Lower lobe of right lung (tissue), 2 donors: ENCODE measurements around the gene ANXA2. TPM values are rescaled to one million over a fixed set of nuclear protein-coding genes. Genes with fewer than 3 reads are reported as not detected.

Experiments used
- ATAC-seq, 2 donors: fragments of 200-7000 bp; cut with Tn5 transposase; one replicate each; pipeline ENCODE4 v1.9.1; 2020 to 2022; ENCODE audit warnings: mild to moderate bottlenecking in 2 of 2, moderate library complexity in 2 of 2
- DNase-seq: peaks from one replicate; pipeline ENCODE4 v3.0.0-alpha.2; 2020
- H3K27ac ChIP-seq: fragments of 200-600 bp; one replicate; pipeline ENCODE4 v1.8.0; 2022
- H3K27me3 ChIP-seq: fragments of 200-600 bp; one replicate; pipeline ENCODE4 v1.8.0; 2022; ENCODE audit warnings: low read depth
- H3K36me3 ChIP-seq: fragments of 200-600 bp; one replicate; pipeline ENCODE4 v1.8.0; 2022; ENCODE audit warnings: mild to moderate bottlenecking
- H3K4me1 ChIP-seq: fragments of 200-600 bp; one replicate; pipeline ENCODE4 v1.8.0; 2022
- H3K4me3 ChIP-seq: fragments of 200-600 bp; one replicate; pipeline ENCODE4 v1.8.0; 2022; ENCODE audit warnings: mild to moderate bottlenecking
- H3K9me3 ChIP-seq: fragments of 200-600 bp; one replicate; pipeline ENCODE4 v1.8.0; 2022
- intact Hi-C: fragments of 100-400 bp; cut with DNase I; formaldehyde crosslinking; loops from one replicate; pipeline ENCODE4 v1.11.0; 2022
- total RNA-seq: library from RNA; stranded (reverse); fragmentation: NEBNext Ultra II Directional; extraction: Animal tissue kit (Norgen Biotek cat#: 25700); gene quantifications from one replicate; pipeline ENCODE4 v1.2.1, GENCODE V29; 2021
- TF ChIP-seq, protein P1 (sequence below): fragments of 200-600 bp; IDR thresholded peaks from one replicate; pipeline ENCODE4 v1.8.0; 2022; ENCODE audit warnings: antibody characterized with exemption, mild to moderate bottlenecking
- donor health status: DM: no; HTN: yes; CAD: no; lungs with severe emphysema.

Gene ANXA2
- total RNA-seq, 1 donor from 2014 or later, result 834 TPM

DNA sequence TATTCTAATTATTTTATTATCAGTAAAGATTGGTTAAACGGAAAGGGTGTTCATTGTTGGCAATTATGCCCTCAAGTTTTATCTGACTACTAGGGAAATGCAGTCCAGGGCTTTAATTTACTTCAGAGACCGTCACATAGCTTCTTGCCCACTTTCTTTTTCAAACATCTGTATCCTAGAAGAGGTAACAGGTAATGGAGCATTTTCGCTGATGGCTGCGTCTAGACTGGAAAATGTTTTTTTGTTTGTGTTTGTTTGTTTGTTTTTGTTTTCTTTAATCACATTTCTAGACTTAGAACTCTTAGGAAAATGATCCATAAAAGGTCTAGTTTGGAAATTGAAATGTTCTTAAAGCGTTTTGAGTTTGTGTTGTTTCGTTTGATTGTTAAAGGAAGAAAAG is 71.4 kb downstream of the ANXA2 start:
- H3K4me3 ChIP-seq, result no peak overlapping the region
- H3K9me3 ChIP-seq, result no peaks in the 10 kb centered on the region
- intact Hi-C loops, result no loop called here
- no peak overlapping the region for H3K27ac ChIP-seq
- TF ChIP-seq, protein P1, sequence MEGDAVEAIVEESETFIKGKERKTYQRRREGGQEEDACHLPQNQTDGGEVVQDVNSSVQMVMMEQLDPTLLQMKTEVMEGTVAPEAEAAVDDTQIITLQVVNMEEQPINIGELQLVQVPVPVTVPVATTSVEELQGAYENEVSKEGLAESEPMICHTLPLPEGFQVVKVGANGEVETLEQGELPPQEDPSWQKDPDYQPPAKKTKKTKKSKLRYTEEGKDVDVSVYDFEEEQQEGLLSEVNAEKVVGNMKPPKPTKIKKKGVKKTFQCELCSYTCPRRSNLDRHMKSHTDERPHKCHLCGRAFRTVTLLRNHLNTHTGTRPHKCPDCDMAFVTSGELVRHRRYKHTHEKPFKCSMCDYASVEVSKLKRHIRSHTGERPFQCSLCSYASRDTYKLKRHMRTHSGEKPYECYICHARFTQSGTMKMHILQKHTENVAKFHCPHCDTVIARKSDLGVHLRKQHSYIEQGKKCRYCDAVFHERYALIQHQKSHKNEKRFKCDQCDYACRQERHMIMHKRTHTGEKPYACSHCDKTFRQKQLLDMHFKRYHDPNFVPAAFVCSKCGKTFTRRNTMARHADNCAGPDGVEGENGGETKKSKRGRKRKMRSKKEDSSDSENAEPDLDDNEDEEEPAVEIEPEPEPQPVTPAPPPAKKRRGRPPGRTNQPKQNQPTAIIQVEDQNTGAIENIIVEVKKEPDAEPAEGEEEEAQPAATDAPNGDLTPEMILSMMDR, result no peak
- no peaks in the 10 kb centered on the region for H3K36me3 ChIP-seq
- ATAC-seq, result no peak
- H3K27me3 ChIP-seq, result peaks cover 33% of the 10 kb centered on the region
- no peaks in the 10 kb centered on the region for H3K4me1 ChIP-seq
- DNase-seq, result no peak

DNA sequence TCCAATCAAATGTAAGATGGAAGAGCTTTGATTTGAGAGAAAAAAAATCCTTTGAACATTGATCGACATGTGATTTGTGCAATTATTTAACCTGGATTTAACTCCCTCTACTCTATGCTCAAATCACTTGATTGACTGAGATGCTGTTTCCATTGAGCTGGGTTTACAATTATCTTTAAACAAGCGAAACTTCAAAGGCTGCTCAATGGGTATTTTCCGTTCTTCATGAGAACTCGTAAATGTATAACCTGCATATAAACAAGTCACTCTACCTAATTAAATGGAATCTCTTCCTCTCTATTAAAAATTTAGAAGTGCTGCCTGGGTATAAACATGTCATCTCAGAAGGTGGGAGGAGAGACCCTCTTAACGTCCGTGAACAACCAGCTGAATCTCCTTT is 71.9 kb downstream of the ANXA2 start:
- no peak for ATAC-seq
- intact Hi-C loops, result no loop called here
- no peaks in the 10 kb centered on the region for H3K4me1 ChIP-seq
- H3K4me3 ChIP-seq, result no peak overlapping the region
- no peak for DNase-seq
- H3K36me3 ChIP-seq, result no peaks in the 10 kb centered on the region
- TF ChIP-seq, protein P1, result no peak
- no peaks in the 10 kb centered on the region for H3K9me3 ChIP-seq
- H3K27me3 ChIP-seq, result peaks cover 33% of the 10 kb centered on the region
- no peak overlapping the region for H3K27ac ChIP-seq

DNA sequence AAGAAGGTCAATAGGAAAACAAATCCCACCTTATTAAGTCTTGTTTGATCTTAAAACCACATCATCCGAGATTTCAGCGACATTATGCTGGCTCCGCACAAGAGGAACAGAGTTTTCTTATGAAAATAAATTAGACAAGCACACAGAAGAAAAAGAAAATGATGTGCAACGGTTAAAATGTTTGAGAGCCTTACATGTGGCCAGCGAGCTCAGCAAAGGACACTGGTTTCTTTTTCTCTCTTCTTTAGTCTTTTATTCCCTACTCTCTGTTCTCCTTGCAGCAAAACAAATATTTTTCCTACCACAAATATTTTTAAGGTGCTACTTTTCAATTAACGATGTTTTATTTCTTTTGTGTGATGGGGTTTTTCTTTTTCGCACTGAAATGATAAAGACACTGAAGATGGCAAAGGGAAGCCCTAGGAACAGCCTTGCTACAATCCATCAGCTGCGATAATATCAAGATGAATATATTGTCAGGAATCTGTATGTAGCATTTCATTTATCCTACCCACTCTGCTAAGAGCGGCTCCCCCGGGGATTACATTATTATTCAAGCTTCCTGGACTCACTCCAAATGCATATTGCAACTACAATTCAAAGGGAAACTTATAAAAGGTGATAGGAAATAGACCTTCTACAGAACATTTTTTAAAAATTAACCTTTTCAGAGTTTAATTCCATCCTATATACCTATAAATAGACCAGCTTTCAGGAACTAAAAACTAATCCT is 72.9 kb downstream of the ANXA2 start:
- H3K27me3 ChIP-seq, result peaks cover 33% of the 10 kb centered on the region
- TF ChIP-seq, protein P1, result no peak
- H3K36me3 ChIP-seq, result no peaks in the 10 kb centered on the region
- H3K4me3 ChIP-seq, result no peak overlapping the region
- H3K4me1 ChIP-seq, result no peaks in the 10 kb centered on the region
- ATAC-seq, result no peak
- no peaks in the 10 kb centered on the region for H3K9me3 ChIP-seq
- intact Hi-C loops, result no loop called here
- DNase-seq, result no peak
- H3K27ac ChIP-seq, result no peak overlapping the region

DNA sequence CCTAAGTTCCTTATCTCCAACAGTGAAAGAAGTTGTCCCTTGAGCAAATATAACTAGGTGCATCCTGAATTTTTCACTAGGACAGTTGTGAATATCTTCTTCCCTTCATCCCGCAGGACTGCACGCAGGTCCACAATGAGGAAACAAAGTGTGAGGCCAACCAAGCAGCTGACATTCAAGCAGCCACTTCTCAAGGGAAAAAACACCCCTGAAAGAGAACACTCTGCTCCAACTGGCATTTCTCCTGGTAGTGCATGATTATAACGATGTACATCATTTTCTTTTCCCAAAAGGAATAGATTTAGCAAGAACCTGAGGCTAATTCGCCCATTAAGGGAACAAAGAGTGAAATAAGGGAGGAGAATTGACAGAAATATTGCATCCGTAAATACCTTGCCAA is 74.5 kb downstream of the ANXA2 start:
- TF ChIP-seq, protein P1, result no peak
- no peaks in the 10 kb centered on the region for H3K36me3 ChIP-seq
- intact Hi-C loops, result no loop called here
- no peak for ATAC-seq
- H3K4me3 ChIP-seq, result no peak overlapping the region
- H3K9me3 ChIP-seq, result no peaks in the 10 kb centered on the region
- H3K27ac ChIP-seq, result no peak overlapping the region
- DNase-seq, result no peak
- no peaks in the 10 kb centered on the region for H3K4me1 ChIP-seq
- peaks cover 33% of the 10 kb centered on the region for H3K27me3 ChIP-seq

DNA sequence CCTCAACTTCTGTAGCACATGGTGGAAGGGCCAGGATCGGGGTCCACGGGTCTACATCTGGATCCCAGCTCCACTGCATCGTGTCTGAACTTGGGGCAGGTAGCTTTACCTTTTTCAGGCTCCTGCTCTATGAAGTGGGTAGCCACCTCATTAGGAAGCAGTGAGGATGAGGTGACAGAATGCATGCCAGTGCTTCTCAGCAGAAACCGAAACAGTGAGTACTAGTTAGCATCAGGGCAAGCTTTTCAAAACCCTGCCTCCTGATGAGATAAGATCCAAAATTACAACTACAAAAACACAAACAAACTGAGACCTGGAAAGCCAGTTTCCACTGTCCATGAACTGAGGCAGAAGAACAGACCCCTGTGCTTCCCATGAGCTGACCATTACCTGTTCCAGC is 77.4 kb downstream of the ANXA2 start:
- TF ChIP-seq, protein P1, result no peak

More for the DNA sequence above, 77.4 kb downstream of the ANXA2 start:
- intact Hi-C loops, result no loop called here
- Histone ChIP-seq H3K4me1 (no peaks in the 10 kb centered on the region), H3K4me3 (no peak overlapping the region), H3K36me3 (no peaks in the 10 kb centered on the region), H3K27me3 (peaks cover 11% of the 10 kb centered on the region), H3K9me3 (no peaks in the 10 kb centered on the region), H3K27ac (no peak overlapping the region)
- DNase-seq (no peak), ATAC-seq (no peak)
